Activated T-cell treated with anti-CD3 and anti-CD28 coated beads for 1 hour (primary cell): Measurements from ENCODE around the gene EXOC3.
"Not testable (repeated sequence)": the region's sequence is repeated elsewhere in the genome, so short reads cannot be mapped to it uniquely, and the experiment has no call there.

ENCODE experiments used
- DNase-seq: peaks from one replicate; pipeline ENCODE4 v3.0.0-alpha.2; 2020; ENCODE audit warnings: low read depth

EXOC3 gene

DNA sequence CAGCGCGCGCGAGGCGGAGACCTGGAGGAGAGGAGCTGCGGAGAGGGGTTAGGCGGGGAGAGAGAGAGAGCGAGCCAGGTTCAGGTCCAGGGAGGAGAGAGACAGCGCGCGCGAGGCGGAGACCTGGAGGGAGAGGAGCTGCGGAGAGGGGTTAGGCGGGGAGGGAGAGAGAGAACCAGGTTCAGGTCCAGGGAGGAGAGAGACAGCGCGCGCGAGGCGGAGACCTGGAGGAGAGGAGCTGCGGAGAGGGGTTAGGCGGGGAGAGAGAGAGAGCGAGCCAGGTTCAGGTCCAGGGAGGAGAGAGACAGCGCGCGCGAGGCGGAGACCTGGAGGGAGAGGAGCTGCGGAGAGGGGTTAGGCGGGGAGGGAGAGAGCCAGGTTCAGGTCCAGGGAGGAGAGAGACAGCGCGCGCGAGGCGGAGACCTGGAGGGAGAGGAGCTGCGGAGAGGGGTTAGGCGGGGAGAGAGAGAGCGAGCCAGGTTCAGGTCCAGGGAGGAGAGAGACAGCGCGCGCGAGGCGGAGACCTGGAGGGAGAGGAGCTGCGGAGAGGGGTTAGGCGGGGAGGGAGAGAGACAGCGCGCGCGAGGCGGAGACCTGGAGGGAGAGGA, 31.4 kb downstream of the EXOC3 start:
- not testable (repeated sequence) for DNase-seq

- DNase-seq = no peak
These were observed 32.1 kb downstream of the EXOC3 start for GRCh38 chr5:474840-475661.

DNA sequence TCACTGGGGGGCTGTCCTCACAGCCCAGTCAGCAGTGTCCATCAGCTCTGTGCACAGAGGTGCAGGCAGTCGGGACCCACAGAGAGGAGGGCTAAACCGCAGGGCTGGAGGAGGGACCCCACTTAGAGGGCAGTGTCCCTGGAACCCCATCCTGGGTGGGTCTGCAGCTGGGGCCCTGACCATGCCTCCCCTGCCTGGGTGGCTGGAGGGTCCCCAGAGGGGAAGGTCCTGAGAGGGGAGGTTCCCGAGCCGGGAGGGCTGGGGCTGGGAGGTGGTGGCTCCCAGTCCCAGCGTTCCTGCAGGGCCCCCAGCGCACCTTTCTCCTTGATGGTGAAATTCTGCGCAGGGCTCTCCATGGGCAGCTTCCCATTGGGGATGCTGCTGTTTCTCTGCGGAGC, 32.7 kb downstream of the EXOC3 start:
- no peak for DNase-seq

- no peak for DNase-seq
These were observed 33.3 kb downstream of the EXOC3 start for GRCh38 chr5:476102-476813.

DNA sequence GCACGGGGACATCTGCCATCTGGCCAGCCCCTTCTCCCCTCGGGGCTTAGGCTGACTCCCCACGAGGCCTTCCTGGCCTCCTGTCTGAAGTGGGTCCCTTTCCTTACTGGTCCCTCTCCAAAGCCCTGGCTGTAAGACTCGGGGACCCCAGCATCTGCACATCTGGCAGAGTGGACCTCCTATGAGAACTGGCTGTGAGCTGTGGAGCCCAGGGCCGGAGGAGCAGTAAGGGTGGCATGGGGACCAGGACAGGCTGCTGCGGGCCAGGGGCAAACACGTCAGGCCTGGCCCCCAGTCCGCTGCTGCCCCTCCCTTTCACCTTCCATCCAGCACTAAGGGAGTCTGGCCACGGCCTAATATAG, 33.8 kb downstream of the EXOC3 start:
- DNase-seq = no peak

DNA sequence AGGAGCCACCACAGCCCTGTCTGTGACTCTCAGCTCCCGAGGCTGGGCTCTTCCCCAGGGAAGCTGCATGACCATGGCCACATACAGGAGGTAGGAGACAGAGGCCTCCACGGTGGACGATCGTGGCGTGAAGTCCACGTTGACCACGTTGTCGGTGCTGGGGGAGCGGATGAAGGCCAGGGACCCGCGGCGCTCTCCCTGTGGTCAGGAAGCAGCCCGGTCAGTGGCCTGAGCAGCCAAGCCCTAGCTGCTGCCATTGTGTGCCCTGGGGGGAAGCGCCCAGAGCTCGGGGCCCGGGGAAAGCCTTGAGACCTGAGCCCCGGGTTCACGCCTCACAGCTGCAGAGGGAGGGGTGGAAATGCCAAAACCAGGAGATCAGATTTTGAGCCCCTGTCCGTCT, 34.3 kb downstream of the EXOC3 start:
- DNase-seq = no peak

DNA sequence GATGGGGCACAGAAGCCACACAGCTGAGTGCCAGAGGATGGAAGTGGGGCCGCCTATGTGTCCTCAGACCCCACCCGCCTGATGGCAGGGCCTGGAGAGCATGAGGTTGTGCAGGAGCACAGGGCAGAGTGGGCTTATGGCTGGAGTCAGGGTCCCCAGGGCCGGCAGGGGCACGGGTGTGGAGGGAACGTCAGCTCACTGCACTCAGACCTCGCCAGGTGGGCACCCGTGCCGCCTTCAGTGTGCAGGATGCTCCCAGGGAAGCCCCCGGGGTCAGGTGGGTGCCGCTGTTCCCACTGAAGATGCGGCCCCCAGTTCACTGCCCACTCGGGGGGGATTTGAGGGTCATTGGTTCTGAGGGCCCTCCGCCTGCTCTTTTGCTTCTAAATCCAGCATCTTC, 34.9 kb downstream of the EXOC3 start:
- DNase-seq = no peak

GRCh38 chr5:478369-478981, 35.5 kb downstream of the EXOC3 start:
- no peak for DNase-seq

GRCh38 chr5:478982-479535, 36.1 kb downstream of the EXOC3 start:
- DNase-seq = no peak

DNA sequence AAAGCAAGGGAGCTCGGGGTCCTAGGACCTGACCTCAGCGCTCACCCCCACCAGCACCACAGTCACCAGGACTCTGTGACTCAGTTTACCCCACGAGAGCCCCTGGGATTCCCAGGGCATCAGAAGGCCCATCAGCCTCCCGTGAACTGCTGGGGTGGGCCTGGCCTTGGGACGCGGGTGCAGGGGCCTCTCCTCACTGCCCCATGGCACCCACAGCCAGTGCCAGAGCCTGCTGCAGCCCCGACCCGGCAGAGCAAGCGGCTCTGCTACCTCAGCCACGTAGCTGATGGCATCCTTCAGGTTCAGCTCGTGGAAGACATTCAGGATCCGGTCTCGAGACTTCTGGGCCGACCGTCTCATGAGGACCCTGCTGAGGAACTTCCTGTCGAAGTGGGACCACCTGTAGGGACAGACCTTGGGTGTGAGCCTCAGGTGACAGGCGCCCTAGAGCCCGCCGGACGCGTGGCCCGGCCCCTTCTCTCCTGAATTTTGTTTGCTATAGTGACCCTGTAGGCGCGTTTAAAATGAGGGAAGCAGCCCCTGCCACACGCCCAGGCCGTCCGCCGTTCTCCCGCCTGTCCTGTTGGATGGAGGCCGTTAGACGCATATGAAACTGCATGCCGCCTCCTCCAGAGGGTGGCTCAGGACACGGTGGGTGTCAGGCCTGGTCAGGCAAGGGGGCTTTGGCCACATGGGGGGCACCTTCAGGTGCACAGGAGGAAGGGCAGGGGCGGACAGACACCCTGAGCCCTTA, 36.8 kb downstream of the EXOC3 start:
- DNase-seq = no peak

GRCh38 chr5:481347-481746, 38.4 kb downstream of the EXOC3 start:
- DNase-seq = no peak

GRCh38 chr5:482021-482420, 39.0 kb downstream of the EXOC3 start:
- no peak for DNase-seq

DNA sequence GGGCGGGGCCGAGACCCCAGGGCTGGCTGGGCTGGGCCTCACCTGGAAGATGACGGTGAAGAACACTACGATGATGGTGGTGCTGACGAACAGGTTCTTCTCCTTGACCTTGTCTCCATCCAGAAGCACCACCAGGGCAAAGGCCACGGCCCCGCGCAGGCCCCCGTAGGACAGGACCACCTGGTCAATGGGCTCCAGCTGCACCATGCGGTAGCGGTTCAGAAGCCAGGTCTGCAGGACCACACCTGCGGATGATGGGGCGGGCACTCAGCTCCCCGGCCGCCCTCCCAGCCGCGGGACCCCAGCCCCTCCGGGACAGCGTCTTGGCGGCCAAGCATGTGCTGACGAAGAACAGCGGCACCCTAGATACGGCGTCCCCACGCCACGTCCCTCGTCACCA, 39.5 kb downstream of the EXOC3 start:
- no peak for DNase-seq

GRCh38 chr5:483011-483410, 40.0 kb downstream of the EXOC3 start:
- DNase-seq = no peak

DNA sequence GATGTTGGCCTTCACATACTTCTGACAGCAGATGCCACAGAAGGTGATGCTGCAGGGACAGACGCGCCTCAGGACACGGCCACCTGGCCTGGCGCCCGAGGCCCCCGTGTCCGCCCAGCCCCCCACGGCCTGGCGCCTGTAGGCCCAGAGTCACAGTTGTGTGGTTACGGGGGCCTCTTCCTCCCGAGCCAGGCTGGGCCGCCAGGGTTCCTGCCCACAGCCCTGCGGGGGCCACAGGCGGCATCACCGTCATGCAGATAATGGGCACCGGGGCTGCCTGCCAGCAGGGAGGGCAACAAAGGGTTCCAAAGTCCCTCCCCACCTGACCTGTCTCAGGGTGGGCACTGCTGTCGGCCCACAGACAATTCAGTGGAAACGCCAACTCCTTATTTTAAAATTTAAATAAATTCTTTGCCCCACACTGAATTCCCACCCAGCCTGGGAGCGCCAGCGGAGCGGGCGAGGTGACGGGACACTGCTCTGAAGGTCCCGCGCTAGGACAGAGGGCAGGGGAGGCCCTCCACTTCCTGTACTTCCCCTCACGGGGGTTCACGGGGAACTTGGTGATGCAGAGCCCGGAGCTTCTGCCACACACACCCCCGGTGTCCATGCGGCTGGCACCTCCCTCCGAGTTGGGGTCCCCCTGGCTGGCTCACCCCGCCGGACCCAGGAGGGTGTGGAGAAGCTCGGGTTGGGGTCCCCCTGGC, 40.6 kb downstream of the EXOC3 start:
- no peak for DNase-seq

- DNase-seq = no peak
These were observed 41.6 kb downstream of the EXOC3 start for GRCh38 chr5:484556-484955.

DNA sequence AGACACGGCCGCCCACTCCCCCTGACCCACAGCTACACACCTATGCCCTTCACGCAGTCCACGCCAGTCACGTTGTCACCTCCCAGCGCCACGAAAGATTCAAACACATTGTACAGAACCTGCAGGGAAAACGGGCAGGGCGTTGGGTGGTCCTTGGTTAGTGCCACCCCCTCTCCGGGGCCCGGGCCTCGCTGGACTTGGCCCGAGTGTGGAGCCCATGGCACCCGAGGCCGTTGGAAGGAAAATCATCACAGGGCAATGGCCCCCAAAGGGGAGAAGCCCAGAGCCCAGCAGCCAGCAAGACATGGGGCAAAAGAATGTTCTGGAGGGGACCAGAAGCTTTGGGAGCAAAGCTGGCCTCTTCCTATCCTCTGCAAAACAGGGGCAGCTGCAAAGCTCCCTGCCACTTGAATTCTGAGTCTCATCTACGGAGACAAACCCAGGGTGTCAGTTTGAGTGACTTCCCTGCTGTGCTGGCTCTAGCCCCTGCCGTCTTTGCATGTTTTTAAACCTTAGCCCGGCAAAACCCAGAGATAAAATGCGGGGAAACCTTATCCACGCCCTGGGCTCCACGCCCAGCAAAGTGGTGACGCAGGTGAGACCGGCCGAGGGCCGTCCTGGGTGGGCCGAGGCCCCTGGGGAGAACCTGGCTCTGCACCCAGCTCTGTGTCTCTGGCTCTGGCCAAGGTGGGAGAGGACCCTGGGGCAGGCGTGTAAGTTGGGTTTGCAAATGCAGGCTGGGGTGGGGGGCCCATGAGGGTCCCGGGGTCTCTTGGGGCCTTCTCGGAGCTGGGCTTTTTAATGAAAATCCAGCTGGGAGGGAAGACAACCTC, 42.4 kb downstream of the EXOC3 start:
- DNase-seq = no peak

DNA sequence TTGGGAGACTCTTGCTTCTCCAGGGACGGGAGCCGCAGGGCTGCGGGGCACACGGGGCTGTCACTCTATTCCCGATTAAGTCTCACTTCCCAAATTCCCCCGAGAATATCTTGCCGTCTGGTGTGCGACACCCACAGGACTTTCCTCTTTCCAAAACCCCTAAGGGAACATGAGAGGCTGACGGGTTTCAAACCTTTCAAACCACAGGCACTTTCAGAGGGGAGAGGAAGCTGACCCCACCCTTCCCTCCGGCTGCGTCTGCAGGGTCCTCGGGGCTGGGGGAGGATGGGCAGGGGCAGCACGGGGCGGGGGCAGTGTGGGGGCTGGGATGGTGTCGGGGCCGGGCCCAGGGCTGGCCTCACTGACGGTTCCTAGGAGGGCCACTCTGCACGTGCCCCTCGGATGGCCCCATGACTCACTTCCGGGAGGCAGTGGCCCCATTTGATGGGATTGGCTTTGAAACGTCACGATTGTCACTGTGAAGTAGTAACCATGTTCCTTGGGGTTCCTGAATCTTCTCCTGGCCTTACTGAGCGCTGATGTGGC, 43.0 kb downstream of the EXOC3 start:
- no peak for DNase-seq

DNA sequence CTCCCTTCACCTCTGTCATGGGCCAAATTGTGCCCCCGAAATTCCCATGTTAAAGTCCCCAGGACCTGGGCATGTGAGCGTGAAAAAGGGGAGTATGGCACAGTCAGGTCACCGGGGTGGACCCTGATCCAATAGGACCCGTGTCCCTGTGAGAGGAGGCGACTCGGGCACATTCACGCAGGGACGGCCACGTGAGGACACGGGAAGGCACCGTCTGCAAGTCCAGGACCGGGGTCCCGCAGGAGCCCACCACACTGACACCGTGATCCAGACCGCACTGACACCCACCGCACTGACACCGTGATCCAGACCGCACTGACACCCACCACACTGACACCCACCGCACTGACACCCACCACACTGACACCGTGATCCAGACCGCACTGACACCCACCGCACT, 43.6 kb downstream of the EXOC3 start:
- DNase-seq = not testable (repeated sequence)

DNA sequence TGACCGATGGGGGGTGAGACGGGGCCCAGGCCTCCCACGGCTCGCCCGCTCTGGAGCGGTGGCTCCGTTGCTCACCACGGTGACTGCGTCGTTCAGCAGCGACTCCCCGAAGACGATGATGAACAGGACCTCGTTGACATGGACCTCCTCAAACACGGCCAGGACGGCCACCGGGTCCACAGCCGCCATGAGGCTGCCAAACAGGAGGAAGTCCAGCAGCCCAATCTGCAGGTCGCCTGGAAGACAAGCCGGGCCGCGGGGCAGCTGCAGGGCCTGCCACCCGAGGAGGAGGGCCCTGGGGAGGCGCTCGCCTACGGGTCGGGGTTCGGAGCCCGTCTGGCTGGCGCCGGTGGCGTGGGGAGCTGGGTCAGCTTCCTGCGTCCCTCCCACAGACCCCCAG, 45.3 kb downstream of the EXOC3 start:
- no peak for DNase-seq
